DMS79 (cell line): ENCODE measurements around the gene WDR74.

Experiments
- DNase-seq: peaks from one replicate; lab custom pipeline; 2025; lab: John Stamatoyannopoulos, UW

Gene WDR74

GRCh38 chr11:62792202-62792575, 47.2 kb downstream of the WDR74 start:
- DNase-seq, result peak; percentile 39

GRCh38 chr11:62791501-62792201, 47.7 kb downstream of the WDR74 start, which contains the start of gene TMEM223:
Gene TMEM223, minus strand, starts transcription at chr11:62792006. Its CDS starts 12 bp downstream, at chr11:62791994.
- peak; percentile 66 for DNase-seq

GRCh38 chr11:62789576-62789975, 49.8 kb downstream of the WDR74 start:
- no peak for DNase-seq

GRCh38 chr11:62788991-62789390, 50.4 kb downstream of the WDR74 start:
- DNase-seq, result no peak

GRCh38 chr11:62787005-62787759, 52.2 kb downstream of the WDR74 start, which contains the start of gene TMEM179B:
Gene TMEM179B, plus strand, starts transcription at chr11:62787402. Its CDS starts 30 bp downstream, at chr11:62787432.
- DNase-seq, result peak; percentile 95

- DNase-seq, result peak; percentile 60
These were observed 52.9 kb downstream of the WDR74 start for GRCh38 chr11:62786318-62787004.
